Stimulated activated naive CD8-positive, alpha-beta T cell treated with anti-CD3 and anti-CD28 coated beads, Interleukin-15, Interleukin-2, amounts not matched to agents 100 U/mL and 50 U/mL, for 24 hours (primary cell): ENCODE results near the gene AIG1.
"Not testable (repeated sequence)": the region's sequence is repeated elsewhere in the genome, so short reads cannot be mapped to it uniquely, and the experiment has no call there.

Experiments used
- ATAC-seq: fragments of 150-1000 bp; cut with Tn5 transposase; one replicate; pipeline ENCODE4 v1.10.0; 2021
- DNase-seq: peaks from one replicate; pipeline ENCODE4 v3.0.0; 2021

AIG1 gene

DNA sequence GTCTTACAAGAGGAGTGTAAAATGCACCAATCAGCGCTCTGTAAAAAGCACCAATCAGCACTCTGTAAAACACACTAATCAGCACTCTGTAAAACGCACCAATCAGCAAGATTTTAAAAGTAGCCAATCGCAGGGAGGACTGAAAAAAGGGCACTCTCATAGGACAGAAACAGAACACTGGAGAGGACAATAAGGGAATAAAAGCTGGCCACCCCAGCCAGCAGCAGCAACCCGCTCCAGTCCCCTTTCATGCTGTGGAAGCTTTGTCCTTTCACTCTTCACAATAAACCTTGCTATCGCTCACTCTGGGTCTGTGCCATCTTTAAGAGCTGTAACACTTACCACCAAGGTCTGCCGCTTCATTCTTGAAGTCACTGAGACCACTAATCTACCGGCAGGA lies 1.7 kb upstream of the AIG1 start:
- ATAC-seq (no peak), DNase-seq (no peak)

DNA sequence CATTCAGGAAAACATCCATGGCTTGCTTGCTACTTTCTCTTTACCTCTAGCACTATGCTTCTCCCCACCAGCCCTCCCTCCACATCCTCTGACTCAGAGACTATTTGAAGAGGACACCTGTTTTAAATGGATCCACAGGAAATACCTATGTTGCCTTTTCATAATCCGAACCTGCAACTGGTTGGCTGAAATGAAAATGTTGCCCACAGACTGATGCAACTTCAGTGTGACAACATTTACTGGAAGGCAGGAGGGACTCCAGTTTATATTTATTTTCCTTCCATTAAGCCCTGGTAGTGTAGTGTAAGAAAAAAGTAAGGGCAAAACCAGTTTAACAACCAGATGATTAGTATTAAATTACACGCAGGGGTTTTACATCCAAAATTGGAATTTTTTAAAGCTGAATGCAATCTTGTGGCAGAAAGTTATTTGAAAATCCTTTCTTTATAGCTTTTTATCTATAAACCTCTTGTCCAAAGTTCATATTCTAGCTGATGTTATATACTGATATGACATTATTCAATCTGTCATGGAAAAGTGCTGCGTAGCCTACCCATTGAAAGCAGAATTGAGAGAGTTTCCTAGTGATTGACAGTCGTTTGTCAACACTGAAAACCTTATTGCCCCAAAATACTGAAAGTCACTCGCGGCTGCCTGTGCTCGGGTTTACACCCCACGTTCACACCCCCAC lies 881 bp upstream of the AIG1 start:
- DNase-seq (peak; percentile 22), ATAC-seq (peak; percentile 45)

GRCh38 chr6:143060354-143060805 lies 309 bp upstream of the AIG1 start:
- ATAC-seq (peak; percentile 69), DNase-seq (peak; percentile 78)

DNA sequence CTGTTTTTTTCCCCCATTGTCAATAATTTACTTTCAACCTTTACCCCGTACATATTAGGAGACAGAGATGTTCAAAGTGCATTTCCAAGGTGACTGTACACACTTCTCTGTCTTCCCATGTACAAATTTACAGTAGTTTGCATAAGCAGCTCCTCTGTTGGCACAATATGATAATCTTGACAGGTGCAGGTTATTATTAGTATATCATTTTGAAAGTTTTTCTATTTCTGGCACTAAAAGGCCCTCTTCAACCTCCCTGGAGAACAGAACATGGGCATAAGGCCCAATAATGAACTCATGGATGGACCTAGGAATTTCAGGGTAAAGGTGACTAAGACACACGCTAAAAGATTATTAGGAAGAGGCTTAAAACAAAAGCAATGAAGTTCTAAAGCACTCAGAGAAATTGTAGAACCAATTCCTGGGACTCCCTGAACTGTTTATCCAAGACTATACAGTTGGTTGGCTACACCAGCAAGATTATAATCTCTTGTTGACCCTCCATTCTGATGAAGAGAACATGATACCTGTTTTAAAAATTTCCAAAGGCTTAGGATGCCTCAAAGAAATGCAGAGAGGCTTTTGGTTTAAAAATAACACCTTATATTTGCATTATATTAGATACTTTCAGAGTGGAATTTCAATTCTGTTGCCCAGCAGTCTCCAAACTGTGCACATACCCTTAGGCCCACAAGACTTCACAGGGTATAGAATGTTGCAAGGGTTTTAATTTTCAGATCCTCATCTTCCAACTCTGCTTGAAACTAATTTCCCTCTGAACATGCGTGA lies 1.1 kb downstream of the AIG1 start:
- ATAC-seq, result no peak

GRCh38 chr6:143062551-143062950 lies 1.9 kb downstream of the AIG1 start:
- ATAC-seq, result no peak
- DNase-seq, result no peak

More for the DNA sequence above, 1.1 kb downstream of the AIG1 start:
- DNase-seq, result no peak

- ATAC-seq, result no peak
- no peak for DNase-seq
Measured at GRCh38 chr6:143063631-143064030, 2.9 kb downstream of the AIG1 start.

DNA sequence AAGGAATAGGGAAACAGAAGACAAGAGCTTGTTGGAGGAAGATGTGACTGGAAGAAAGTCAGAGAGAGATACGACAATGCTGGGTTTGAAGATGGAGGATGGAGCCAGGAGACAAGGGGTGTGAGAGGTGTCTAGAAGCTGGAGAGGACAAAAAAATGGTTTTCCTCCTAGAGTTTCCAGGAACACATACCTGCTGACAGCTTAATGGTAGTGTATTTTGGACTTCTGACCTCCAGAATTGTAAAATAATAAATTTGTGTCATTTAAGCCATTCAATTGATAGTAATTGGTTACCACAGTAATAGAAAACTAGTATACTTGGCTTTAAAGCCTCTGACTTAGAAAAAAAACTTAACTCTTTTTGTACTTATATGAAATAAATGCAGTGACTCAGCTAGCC lies 3.6 kb downstream of the AIG1 start:
- DNase-seq, result no peak
- ATAC-seq, result no peak

- no peak for DNase-seq
- no peak for ATAC-seq
Measured at GRCh38 chr6:143064951-143065683, 4.4 kb downstream of the AIG1 start.

- ATAC-seq (no peak), DNase-seq (no peak)
Measured at GRCh38 chr6:143068001-143068400, 7.3 kb downstream of the AIG1 start.

- no peak for ATAC-seq
- no peak for DNase-seq
Measured at GRCh38 chr6:143074101-143074500, 13.4 kb downstream of the AIG1 start.

DNA sequence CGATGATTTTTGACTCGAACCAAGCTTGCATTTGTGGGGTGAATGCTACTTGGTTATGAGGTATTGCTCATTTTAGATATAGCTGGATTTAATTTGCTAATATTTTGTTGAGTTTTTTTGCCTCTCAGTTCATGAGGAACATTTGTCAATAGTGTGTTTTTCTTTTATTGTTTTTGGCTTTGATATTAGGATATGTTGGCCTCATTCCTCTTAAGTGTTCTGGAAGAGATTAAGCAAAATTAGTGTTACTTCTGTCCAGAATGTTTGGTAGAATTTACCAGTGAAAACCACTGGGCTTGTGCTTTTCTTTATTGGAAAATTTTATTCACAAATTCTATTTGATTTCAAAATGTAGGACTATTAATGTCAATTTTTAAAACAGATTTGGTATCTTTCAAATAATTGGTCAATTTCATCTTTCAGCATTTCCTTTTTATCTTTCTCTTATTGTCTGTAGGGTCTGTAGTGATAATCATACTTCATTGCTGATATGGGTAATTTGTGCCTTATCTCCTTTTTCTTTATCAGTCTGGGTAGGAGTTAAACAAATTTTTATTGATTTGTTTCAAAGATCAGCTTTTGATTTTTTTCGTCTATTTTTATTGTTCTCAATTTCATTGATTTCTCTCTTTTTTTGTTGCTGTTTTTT lies 14.1 kb downstream of the AIG1 start:
- no peak for ATAC-seq

GRCh38 chr6:143078468-143079324 lies 18.0 kb downstream of the AIG1 start:
- ATAC-seq, result no peak
- DNase-seq, result no peak

More for the DNA sequence above, 14.1 kb downstream of the AIG1 start:
- no peak for DNase-seq

DNA sequence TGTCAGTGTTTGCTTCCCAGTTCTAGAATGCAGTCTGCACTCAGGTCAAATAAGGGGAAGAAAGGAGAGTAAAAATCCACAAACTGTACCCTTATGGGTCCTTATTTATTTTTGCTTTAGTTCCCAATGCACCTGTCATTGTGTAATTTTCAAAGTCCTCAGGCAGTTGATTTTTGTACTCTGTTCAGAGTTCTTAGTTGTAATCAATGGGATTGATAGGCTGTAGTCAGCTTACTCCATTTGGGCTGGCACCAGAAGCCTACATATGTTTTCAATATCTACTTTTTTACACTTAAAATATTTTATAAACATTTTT lies 18.6 kb downstream of the AIG1 start:
- ATAC-seq (no peak), DNase-seq (no peak)

DNA sequence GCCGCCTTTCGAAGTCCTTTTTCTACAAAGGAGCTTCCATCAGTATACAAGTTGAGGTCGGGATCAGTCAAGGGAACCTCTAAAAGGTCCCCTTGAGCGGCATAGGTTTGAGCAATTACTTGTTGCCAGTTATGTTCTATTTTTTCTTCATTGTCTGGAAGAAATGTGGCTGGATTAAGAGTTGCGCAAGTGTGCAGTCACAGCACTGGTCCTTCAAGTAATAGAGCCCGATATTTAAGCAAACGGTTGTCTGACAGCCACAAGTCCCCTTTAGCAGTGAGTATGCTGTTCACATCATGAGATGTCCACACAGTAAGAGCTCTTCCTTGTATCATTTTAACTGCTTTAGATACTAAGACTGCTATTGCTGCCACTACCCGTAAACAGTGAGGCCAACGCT lies 21.6 kb downstream of the AIG1 start:
- not testable (repeated sequence) for ATAC-seq, DNase-seq

GRCh38 chr6:143084019-143084418 lies 23.3 kb downstream of the AIG1 start:
- ATAC-seq, DNase-seq: not testable (repeated sequence)

DNA sequence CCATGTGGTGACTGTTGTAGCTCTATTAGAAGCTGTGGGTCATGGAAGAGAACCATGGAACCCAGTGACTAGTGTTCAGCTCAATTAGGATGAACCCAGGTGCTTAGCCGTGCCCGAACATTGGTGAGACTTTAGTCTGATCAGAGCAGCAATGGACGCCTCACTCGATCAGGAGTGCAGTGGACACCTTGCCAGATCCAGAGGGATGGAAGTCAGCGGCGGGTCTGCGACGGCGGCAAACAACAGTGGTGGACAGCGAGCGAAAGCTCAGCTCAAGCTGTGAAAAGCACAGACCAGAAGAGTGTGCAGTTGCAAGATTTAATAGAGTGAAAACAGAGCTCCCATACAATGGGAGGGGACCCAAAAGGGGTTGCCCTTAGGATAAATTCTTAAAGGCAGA lies 26.6 kb downstream of the AIG1 start:
- not testable (repeated sequence) for DNase-seq, ATAC-seq

- ATAC-seq (no peak), DNase-seq (no peak)
Measured at GRCh38 chr6:143087856-143088255, 27.2 kb downstream of the AIG1 start.

DNA sequence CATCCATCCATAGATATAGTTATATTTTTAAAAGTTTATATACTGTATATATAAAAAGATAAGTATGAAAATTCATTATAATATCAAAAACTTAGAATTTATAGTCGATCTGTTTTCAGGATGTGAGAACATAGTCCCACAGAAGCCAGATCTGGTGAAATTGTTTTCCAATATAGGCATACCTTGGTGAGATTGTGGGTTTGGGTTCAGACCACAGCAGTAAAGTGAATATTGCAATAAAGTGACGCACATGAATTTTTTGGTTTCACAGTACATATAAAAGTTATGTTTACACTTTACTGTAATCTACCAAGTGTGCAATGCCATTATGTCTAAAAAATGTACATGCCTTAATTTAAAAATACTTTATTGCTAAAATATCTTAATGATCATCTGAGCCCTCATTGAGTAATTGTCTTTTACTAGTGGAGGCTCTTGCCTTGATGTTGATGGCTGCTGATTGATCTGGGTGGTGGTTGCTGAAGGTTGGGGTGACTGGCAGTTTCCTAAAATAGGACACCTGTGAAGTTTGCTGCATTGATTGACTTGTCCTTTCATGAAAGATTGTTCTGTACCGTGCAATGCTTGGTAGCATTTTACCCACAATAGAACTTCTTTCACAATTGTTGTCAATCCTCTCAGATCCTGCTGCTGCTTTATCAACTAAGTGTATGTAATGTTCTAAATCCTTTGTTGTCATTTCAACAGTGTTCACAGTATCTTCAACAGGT lies 29.8 kb downstream of the AIG1 start:
- peak; percentile 66 for ATAC-seq
- DNase-seq, result no peak

DNA sequence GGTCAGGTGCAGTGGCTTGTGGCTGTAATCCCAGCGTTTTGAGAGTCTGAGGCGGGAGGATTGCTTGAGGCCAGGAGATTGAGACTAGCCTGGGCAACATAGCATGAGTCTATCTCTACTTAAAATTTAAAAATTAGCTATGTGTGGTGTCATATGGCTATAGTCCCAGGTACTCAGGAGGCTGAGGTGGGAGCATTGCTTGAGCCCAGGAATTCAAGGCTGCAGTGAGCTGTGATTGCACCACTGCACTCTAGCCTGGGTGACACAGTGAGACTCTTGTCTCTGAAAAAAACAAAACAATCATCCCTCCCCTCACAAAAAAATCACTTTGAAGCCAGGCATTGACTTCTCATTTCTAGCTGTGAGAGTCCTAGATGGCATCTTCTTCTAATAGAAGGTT lies 32.1 kb downstream of the AIG1 start:
- DNase-seq (no peak), ATAC-seq (no peak)

- no peak for DNase-seq
- ATAC-seq, result no peak
Measured at GRCh38 chr6:143093290-143093689, 32.6 kb downstream of the AIG1 start.

- ATAC-seq, result no peak
- DNase-seq, result no peak
Measured at GRCh38 chr6:143096403-143096802, 35.7 kb downstream of the AIG1 start.
